ENCODE measurements around the gene CAMK4.

The CAMK4 gene

DNA sequence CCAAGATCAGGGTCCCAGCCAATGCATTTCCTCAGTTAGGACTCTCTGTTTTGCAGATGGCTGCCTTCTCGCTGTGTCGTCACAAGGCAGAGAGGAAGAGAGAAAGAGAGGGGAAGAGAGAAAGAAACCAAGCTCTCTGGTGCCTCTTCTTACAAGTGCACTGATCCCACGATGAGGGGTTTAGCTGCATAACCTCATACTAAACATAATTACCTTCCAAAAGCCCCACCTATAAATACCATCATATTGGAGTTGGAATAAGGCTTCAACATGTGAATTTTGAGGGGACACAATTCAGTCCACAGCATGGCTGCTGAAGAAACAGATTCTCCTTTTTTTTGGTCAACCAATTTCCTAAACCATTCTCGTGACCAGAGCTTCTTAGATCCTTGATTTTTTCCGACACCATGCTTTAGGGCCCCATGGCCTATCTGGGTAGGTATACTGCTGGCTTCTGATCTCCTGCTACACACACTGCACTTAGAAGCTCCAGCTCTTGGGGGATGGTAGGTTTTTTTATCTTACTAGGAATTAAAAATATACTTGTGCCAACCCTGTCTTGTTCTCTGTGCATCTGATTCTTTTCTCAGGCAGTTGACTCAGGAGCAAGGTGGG, 5.1 kb downstream of the CAMK4 start:
- DNase-seq, result no peak

DNA sequence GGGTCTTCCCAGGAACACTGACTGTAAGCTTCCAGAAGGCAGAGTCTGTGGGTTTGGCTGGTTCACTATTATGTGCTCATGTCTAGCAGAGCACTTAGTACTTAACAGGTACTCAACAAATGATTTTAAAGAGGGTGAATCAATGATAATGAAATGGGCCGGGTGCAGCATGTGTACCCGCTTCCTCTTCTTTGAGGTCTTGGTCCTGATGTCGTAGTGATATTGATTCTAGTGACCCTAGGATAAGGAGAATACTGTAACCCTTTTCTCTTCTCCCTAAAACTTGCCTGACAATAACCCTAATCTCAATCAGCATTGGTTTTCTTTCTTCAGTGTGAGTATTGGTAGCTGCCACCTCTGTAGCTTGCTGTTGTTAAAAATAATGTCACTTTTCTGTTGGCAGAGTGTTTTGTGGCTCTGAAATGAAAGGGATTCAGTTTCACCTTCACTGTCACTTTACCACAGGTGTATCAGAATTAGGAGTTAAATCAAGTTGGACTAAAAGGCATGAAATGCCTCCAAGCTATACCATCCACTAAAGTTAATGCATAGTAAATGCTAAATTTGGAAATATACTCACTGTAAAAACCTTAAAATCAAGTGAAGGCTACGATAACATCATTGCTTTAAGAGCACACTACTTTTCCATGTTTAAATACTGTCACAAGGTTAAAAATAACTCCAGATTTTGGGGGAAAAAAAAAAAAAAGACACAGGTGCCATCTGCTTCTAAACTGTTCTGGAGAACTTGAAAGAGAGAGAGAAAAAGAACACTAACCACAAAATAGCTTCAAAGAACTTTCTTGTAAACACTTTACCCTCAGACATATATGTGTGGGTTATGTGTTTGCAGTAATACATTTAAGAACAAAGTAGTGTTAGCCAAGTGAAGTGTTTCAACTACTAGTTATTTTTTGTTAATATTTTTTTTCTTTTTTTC, 6.0 kb downstream of the CAMK4 start:
- DNase-seq, result no peak

DNA sequence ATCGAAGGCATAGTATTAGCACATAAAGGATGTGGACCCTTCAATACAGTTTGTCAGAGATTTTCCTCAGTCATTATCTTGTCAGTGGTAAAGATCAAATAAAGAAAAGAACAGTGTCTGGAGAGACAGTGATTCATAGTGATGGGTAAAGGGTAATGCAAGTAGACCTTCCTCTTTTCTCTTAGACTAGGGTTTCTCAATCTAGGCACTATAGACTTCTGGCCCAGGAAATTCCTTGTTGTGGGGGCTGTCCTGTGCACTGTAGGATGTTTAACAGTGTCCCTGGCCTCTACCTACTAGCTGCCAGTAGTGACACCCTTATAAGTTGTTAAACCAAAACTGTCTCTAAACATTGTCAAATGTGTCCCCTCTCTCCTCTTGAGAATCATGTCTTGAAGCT, 6.9 kb downstream of the CAMK4 start:
- no peak for DNase-seq

DNA sequence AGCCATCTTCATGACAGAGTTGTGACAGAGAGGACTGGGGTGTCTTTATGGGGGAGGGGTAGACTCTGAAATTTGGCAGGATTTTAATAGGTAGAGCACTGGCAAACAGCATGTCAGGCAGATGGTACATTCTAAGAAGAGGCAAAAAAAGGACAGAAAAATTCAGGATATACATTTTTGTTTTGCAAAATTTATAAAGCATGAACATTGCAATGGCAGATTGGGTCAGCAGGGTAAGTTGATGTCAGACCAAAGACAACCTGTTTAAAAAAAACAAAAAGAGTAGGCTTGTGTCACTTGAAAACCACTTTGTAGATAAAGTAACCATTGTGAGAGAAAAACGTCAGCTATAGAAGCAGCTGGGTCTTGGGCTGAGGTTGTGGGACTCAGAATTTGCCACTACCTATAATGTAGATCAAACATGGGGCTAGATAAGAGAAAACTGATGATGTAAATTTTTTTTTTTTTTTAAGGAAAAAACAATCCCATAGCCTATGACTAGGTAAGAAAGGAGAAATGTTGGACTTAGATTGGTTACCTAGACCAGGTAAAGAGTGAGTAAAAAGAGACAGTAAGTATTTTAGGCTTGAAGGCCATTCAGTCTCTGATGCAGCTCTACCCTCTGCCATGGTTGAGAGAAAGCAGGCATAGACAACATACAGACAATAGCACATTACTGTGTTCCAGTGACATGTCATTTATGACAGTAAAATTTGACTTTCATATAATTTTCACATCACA, 8.3 kb downstream of the CAMK4 start:
- DNase-seq, result peak in 1 of 14 donors; percentile 88

DNA sequence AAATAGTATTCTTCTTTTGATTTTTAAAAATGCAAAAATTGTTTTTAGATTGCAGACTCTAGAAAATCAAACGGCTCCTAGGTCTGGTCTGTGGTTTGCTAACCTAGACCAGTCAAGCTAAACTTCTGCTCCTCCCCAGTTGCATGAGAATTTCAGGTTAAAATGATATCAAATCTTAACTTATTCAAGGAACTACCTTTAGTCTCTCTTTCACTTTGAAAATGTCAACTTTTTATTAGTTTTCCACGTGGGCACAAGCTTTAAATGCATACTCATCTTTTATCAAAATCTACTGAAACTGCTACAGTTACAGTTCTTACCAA, 8.8 kb downstream of the CAMK4 start:
- no peak for DNase-seq

DNA sequence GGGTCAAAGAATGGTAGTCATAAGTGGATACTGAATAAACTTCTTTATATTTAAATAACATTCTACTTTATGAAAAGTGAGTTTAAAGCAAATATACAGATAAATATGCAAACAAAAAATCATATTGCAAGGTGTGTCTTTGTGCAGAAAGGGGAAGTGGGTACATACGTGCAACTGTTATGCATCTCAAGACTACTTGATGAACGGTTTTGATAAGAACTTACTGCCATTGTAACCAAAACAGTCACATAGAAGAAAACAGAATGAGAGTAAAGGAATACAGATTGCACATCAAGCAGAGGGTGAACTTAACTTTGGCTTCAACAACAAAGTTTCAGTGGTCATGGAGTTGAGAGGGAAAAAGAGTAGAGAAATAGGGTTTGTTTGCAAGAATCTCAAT, 9.9 kb downstream of the CAMK4 start:
- DNase-seq, result no peak

DNA sequence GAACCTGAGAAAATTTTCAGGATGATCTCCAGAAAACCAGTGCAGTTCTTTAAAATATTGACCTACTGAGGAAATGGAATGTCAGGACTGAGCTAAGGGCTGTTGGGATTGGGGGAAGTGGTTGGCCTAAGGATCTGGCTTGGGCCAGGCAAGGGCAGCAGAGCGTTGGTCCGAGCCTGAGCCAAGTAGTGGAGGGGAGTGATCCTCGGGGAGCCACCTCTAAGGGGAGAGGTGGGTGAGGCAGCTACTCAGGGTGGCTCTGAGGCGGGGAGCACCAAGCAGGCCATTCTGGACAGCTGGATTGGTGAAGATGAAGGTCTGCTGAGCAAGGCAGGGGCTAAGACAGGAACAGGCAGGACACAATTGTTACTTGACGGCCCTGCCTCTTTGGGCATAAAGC, 11.5 kb downstream of the CAMK4 start:
- DNase-seq, result no peak

DNA sequence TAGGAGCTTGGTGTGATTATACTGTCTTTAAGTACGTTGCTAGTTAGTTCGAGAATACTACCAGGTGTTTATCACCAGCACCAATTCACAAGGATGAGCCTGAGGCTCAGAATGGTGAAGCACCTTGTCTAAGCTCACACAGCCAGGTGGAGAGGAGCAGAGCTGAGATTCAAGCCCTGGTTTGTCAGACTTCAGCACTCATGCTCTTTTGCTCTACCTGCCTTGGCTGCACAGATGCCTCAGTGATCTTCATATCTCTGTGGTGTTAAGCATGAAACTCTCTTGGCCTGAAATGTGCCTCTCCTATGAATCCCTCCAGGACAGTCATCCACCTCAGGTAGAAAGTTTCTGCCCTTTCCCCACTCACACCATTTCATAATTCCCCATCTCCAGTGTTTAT, 12.2 kb downstream of the CAMK4 start:
- DNase-seq, result no peak

DNA sequence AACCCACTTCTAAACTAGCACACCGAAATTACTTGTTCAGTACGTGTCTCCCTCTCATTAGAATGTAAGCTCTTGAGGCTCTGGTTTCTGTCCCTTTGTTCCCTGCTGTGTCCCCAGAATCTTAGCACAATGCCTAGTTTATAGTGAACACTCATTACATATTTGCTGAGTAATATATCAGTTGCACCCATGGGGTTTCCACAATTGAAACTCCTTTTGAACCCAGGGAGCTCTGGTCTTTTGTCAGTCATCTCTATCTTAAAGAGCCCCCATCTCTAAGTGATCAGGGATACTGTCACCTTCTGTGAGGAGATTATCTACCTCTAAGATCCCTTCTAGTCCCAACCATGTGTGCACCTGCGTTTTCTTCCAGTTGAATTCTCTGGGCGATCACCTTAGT, 12.8 kb downstream of the CAMK4 start:
- no peak for DNase-seq

DNA sequence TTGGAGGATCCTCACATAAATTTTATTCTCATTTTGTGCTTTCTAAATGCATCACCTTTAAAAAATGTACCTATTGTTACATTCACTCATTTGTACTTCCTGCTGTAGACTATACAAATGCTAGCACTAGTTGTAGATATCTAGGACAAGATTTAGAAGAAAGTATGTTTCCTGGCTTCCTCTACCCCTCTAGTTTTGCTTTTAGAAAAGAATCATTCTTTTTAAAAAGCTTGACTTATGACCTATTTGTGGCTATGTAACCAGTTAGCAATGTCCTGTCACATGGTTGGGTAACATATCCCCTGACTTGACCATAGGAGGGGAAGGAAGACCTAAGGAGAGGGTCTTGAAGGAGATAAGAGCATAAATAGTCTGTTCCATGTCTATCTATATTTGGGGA, 13.3 kb downstream of the CAMK4 start:
- no peak for DNase-seq

DNA sequence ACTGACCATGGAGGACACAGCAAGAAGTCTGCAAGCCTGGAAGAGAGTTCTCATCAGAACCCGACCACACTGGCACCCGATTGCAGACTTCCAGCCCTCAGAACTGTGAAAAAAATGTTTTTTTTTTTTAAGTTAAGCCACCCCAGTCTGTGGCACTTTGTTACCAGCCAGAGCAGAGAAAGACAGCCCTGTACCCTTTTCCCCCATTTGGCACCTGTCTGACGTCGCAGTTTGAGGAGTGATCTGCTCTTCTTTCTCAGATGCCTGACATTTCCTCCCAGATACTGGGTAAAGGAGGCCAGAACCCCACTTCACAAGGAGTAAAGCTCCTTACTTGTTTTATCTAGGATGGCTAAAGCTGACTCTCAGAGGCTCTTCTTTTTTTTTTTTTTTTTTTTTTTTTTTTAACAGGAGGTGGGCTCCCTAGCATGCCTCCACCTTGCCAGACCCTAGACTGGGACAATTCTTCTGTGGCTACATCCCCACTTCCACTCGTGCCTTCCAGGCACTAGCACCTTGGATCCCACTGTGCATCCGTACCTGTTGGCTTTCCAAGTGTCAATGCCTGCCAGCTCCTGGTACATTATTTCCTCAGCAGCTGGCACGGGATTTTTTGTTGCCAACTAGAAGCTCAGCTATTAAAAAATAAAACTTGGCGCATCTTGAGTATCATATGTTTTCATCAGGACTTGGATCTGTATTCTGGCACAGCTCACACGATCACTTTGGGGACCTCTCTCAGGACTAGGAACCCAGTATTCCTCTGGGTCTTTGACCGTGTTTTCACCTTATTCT, 14.4 kb downstream of the CAMK4 start:
- DNase-seq, result peak in 1 of 14 donors; percentile 94

DNA sequence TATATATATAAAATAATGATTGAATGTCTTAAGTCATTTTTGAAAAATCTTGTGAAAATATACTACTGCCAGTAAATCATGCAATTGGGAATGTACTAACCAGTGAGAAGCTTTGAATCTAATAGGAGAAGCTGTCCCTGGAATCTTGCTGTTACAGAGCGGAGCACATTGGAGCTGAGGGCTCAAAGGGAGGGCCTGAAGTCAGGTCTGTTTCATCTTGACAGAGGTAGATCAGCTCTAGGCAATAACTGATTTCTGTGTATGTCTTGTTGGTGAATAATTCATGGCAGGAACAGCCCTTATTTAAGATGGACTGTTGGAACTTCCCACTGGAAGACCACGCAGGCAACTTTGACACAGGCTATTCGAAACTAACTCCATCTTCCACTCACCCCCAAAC, 17.5 kb downstream of the CAMK4 start:
- peak in 1 of 14 donors; percentile 59 for DNase-seq

DNA sequence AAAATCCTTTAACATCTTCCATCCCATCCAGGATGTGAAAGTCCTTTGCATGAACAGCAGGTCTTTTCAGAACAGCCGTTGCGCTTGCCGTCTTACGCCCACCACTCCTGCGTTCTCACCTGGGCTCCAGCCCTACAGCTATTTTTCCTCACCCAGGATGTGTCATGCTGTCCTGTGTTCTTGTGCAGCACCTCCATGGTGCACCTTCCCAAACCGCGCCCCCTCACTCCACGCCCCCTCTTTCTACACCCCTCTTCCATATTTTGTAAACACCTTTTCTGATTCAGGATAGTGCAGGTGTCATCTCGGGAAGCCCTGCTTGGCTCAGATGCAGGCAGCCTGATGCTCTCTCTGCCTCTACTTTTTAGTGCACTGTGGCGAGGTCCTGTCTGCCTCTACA, 18.4 kb downstream of the CAMK4 start:
- DNase-seq, result no peak

DNA sequence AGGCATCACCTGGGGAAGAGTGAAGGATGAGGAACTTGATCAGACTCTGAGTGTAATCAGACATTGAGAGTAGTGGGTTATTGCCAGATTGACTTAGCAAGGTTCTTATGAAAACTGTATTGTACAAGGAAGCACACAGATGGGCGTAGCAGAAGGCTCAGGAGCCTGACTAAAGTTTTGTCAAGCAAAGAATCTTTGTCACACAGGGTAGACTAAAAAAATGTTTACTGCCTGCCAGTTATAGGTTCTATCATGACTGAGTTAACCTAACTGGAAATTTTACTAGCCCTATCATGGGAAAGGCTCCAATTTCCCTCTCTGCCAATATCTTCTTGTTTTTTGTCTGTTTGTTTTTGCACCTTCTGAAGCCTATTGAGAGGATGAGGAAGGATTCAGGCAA, 19.1 kb downstream of the CAMK4 start:
- DNase-seq, result peak in 1 of 14 donors; percentile 62

DNA sequence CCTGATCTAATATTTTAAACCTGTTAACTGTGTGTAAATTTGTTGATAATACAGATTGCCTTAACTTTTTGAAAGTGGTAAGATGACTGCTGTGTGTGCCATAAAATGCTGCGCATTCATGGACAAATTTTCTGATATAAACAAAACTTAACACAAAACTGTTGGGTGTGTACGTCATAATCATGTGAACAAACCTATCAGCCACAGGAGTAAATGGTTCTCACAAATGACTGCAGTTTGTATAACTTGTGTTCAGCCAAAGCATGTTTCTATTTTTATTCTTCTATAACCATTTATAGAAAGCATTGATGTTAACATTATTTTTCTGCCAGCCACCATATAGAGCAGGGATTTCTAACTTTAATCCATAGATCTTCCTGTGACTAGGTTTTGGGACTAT, 21.5 kb downstream of the CAMK4 start:
- no peak for DNase-seq

DNA sequence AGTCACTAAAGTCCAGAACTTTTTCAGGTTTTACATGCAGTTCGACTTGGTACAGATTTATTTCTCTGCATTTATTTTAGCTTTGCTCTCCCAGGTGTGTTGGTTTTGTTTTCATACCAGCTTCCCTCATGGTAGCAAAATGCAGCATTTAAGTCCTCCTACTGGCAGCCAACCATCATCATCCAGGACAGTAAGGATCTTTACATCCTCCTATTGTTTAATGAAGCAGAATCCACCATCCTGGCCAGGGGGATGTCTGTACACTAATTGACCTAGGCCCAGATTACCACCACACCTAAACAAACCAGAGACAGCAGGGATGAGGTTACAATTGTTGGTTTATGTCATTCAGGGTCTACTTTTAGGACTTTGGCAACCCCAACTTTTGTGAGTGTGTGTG, 22.3 kb downstream of the CAMK4 start:
- DNase-seq, result no peak

DNA sequence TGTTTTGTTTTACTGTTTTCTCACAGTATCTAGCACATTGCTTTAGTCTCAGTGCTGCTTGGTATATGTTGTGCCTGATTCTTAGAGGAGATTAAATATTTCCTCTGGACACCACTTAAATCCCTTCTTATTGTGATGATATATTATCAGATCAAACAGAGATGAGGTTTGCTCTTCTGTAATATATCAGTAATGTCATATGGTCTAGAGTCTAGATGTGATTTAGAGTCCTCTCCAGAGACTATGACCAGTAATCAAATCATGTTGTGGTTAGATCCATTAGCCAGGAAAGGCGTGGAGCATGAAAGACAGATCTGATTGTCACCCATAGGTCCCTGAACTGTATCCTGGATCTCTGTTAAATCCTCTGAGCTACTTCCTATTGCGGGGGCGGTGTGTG, 24.4 kb downstream of the CAMK4 start:
- DNase-seq, result no peak

DNA sequence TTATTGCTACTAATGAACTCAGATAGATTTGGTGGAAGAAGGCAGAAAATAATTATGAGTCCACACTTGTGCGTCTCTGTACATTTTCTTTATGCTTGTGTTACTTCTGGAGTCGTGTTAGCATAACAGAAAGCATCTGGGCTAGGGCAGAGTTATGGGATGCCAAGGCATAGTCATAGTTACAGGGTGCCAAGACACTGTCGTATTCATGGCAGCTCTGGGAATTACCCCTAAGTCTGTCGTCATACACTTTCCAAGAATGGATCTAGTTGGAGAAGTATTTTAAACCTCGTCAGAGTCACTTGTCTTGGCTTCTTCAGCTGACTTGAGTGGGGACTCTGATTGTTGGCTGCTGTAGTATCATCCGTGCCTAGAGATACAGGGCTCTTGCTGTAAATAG, 27.7 kb downstream of the CAMK4 start:
- no peak for DNase-seq

DNA sequence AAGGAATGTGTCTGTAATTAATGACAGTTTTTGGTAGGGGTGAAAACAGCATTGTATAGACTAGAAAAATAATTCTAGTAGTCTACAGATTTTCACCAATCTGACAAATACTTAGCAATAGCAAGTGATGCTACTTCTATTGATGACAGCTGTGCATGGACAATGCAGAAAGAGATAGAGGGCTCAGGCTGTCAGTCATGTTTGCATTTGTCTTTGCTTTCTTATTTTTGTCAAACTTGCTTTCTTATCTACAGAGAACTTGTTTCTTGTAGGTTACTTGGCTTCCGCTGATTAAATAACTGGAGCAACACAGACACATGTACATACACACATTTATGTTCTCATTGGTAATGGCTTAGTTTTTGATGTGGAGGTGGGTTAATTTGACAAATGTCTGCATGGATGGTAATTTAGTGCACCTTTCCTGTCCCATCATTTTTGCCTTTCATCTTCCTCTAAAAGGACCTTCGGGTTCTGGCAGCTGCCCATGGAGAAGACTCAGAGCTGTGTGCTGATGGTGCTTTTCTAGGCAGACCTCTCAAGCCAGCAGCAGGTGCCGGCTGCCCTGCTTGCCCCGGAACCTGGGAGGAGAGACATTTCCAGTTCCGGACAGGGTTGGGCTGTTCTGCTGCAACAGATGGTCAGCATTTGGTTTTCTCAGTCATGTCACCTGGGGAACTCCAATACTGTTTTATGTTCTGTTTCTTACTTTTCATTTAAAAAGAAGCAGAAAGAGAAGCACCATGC, 28.8 kb downstream of the CAMK4 start:
- peak in 3 of 14 donors; percentile 18 to 98 (median 28) for DNase-seq

DNA sequence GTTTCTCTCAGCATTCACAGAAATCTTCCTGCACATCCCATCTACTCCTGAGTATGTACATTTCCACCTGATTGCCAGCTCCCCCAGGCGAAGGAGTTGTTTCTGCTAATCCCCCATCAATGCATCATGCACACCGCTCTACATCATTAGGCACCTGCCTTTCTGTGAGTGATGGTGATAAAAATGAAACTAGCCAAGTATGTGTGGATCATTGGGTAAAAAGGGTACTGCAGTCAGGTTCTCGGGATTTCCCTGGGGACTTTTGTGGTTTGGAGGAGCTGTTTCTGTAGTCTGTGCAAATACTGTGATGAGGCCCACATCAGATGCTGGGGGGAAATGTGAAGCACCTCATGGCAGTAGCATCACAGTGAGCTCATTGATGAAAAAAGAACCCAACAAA, 30.4 kb downstream of the CAMK4 start:
- DNase-seq, result no peak

DNA sequence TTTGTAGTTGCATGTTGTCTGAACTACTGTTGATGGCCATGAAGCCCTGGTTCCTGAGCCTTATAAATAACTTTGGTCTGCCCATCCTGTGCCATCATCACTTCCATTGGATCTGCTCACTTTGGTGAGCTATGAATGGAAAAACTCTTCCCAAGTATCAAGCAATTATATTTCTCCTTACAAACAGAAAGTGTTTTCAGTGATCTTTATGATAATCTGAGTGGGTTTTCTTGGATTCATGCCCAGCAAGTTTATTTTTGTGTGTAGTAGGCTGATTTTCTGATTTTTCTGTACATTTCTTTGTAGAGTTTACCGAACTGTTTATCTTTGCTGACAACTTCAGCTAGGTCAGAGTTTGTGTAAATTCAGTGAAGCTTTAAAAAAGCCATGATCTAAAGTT, 31.0 kb downstream of the CAMK4 start:
- DNase-seq, result no peak

DNA sequence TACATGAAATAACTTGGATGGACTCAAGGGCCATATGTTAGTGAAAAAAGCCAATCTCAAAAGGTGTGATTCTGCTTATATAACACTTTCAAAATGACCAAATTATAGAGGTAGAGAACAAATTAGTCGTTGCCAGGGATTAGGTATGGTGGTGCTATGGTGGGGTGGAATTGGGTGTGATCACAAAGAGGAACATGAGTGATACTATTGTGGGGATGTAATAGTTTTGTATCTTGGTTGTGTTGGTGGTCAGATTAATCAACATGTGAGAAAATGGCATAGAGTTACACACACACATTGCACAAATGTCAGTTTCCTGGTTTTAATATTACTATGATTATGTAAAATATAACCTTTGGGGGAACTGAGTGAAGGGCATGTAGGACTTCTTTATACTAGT, 31.9 kb downstream of the CAMK4 start:
- no peak for DNase-seq

Data from C1 segment of cervical spinal cord (tissue), 14 donors.